Measurements from ENCODE around the gene LSM2.

- TF ChIP-seq, protein P1, sequence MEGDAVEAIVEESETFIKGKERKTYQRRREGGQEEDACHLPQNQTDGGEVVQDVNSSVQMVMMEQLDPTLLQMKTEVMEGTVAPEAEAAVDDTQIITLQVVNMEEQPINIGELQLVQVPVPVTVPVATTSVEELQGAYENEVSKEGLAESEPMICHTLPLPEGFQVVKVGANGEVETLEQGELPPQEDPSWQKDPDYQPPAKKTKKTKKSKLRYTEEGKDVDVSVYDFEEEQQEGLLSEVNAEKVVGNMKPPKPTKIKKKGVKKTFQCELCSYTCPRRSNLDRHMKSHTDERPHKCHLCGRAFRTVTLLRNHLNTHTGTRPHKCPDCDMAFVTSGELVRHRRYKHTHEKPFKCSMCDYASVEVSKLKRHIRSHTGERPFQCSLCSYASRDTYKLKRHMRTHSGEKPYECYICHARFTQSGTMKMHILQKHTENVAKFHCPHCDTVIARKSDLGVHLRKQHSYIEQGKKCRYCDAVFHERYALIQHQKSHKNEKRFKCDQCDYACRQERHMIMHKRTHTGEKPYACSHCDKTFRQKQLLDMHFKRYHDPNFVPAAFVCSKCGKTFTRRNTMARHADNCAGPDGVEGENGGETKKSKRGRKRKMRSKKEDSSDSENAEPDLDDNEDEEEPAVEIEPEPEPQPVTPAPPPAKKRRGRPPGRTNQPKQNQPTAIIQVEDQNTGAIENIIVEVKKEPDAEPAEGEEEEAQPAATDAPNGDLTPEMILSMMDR (IDR thresholded peaks at IDR 0.05), result no peak
- TF ChIP-seq POLR2A (IDR thresholded peaks at IDR 0.05), result no peak
Observed at GRCh38 chr6:31794866-31795615, 11.7 kb downstream of the LSM2 start.
